Ascending aorta (tissue), 2 donors: Measurements from ENCODE around the gene MIA. TPM values are rescaled to one million over a fixed set of nuclear protein-coding genes. Genes with fewer than 3 reads are reported as not detected.

ENCODE experiments used
- DNase-seq, 2 donors: peaks; one replicate each; pipeline ENCODE4 v3.0.0-alpha.2; 2019; ENCODE audit warnings: low spot score in 2 of 2
- H3K27ac ChIP-seq, 2 donors: fragments of 200-600 bp; sonication (generic); one replicate each; pipeline ENCODE4 v1.5.1; 2016 to 2017; ENCODE audit warnings: mild to moderate bottlenecking in 1 of 2
- H3K27me3 ChIP-seq: fragments of 200-600 bp; sonication (generic); one replicate; pipeline ENCODE4 v1.5.1; 2017
- H3K36me3 ChIP-seq, 2 donors: fragments of 200-600 bp; sonication (generic); one replicate each; pipeline ENCODE4 v1.5.1; 2016
- H3K4me1 ChIP-seq, 2 donors: fragments of 200-600 bp; sonication (generic); one replicate each; pipeline ENCODE4 v1.5.1; 2016 to 2017; ENCODE audit warnings: mild to moderate bottlenecking in 1 of 2
- H3K4me3 ChIP-seq, 2 donors: fragments of 200-600 bp; sonication (generic); one replicate each; pipeline ENCODE4 v1.5.1; 2016 to 2017; ENCODE audit warnings: mild to moderate bottlenecking in 1 of 2
- H3K9me3 ChIP-seq, 2 donors: fragments of 200-600 bp; sonication (generic); one replicate each; pipeline ENCODE4 v1.5.1; 2016
- intact Hi-C: fragments of 100-400 bp; cut with DNase I; formaldehyde crosslinking; loops from one replicate; pipeline ENCODE4 v1.15.1; 2023
- total RNA-seq: library from RNA; depleted of rRNA; stranded (reverse); fragments of >200 nt; gene quantifications from one replicate; pipeline ENCODE4 v1.1.0, GENCODE V29; 2016
- TF ChIP-seq, protein P1 (sequence below), 3 experiments: fragments of 200-600 bp in 2 of 3; fragments of 450-650 bp in 1 of 3; sonication (generic) in 2 of 3; IDR thresholded peaks; one replicate each; pipeline ENCODE4 v1.5.1; 2016 to 2019; ENCODE audit warnings: antibody characterized with exemption in 3 of 3, mild to moderate bottlenecking in 1 of 3, moderate library complexity in 1 of 3

Gene MIA
- total RNA-seq, 1 donor from 2014 or later: not detected

- Histone ChIP-seq H3K27me3 (no peaks in the 10 kb centered on the region), H3K4me3 (no peak overlapping the region), H3K27ac (peak overlapping the region in 1 of 2 donors; percentile 5), H3K9me3 (no peaks in the 10 kb centered on the region), H3K4me1 (peaks cover 5 to 15% of the 10 kb centered on the region in 2 donors), H3K36me3 (peaks cover 2 to 3% of the 10 kb centered on the region in 2 donors)
- DNase-seq: no peak
- intact Hi-C loops: no loop called here
- TF ChIP-seq, protein P1, sequence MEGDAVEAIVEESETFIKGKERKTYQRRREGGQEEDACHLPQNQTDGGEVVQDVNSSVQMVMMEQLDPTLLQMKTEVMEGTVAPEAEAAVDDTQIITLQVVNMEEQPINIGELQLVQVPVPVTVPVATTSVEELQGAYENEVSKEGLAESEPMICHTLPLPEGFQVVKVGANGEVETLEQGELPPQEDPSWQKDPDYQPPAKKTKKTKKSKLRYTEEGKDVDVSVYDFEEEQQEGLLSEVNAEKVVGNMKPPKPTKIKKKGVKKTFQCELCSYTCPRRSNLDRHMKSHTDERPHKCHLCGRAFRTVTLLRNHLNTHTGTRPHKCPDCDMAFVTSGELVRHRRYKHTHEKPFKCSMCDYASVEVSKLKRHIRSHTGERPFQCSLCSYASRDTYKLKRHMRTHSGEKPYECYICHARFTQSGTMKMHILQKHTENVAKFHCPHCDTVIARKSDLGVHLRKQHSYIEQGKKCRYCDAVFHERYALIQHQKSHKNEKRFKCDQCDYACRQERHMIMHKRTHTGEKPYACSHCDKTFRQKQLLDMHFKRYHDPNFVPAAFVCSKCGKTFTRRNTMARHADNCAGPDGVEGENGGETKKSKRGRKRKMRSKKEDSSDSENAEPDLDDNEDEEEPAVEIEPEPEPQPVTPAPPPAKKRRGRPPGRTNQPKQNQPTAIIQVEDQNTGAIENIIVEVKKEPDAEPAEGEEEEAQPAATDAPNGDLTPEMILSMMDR (IDR thresholded peaks at IDR 0.05): no peak
These were observed 29.9 kb upstream of the MIA start for GRCh38 chr19:40745402-40745780.

DNA sequence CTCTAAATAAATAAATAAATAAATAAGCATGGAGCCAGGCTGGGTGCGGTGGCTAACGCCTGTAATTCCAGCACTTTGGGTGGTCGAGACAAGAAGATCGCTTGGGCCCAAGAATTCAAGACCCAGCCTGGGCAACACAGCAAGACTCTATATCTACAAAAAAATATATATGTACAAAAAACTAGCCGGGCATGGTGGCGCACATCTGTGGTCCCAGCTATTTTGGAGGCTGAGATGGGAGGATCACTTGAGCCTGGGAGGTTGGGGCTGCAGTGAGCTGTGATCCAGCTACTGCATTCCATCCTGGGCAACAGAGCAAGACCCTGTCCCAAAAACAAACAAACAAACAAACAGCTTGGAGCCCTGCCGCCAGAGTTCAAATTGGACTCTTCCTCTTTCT, 27.8 kb upstream of the MIA start:
- no peaks in the 10 kb centered on the region for H3K9me3 ChIP-seq
- intact Hi-C loops: no loop called here
- DNase-seq: no peak
- TF ChIP-seq, protein P1 (IDR thresholded peaks at IDR 0.05): no peak
- H3K4me1 ChIP-seq: peaks cover 8 to 14% of the 10 kb centered on the region in 2 donors
- H3K4me3 ChIP-seq: no peak overlapping the region
- H3K36me3 ChIP-seq: no peaks in the 10 kb centered on the region
- no peak overlapping the region for H3K27ac ChIP-seq
- no peaks in the 10 kb centered on the region for H3K27me3 ChIP-seq

- H3K27ac ChIP-seq: peak within 1 kb of the TSS; percentile 89 to 93
- TF ChIP-seq, protein P1 (IDR thresholded peaks at IDR 0.05): no peak
- no peaks in the 10 kb centered on the region for H3K36me3 ChIP-seq
- DNase-seq: peak; percentile 99 to 100
- intact Hi-C loops: loop anchor here (1.0 to 2.0 kb wide), 6 partner anchors 28 to 87 kb away; partner anchors contain the start of genes EGLN2, NUMBL and RAB4B
- peaks cover 12 to 32% of the 10 kb centered on the region in 2 donors for H3K4me1 ChIP-seq
- H3K9me3 ChIP-seq: no peaks in the 10 kb centered on the region
- peak within 1 kb of the TSS; percentile 65 to 80 for H3K4me3 ChIP-seq
- no peaks in the 10 kb centered on the region for H3K27me3 ChIP-seq
These were observed 25.1 kb upstream of the MIA start, which contains the start of gene ACTMAP for GRCh38 chr19:40750058-40750873. ACTMAP (minus strand) TSS chr19:40750477; CDS start chr19:40749803, 674 bp downstream.

- peaks cover 12 to 40% of the 10 kb centered on the region in 2 donors for H3K4me1 ChIP-seq
- intact Hi-C loops: loop anchor here (1.0 to 2.0 kb wide), 6 partner anchors 27 to 88 kb away; partner anchors contain the start of genes EGLN2, NUMBL and RAB4B
- H3K4me3 ChIP-seq: peak within 1 kb of the TSS; percentile 65 to 80
- H3K27ac ChIP-seq: peak within 1 kb of the TSS; percentile 89 to 93
- no peaks in the 10 kb centered on the region for H3K9me3 ChIP-seq
- H3K36me3 ChIP-seq: peaks cover 0 to 2% of the 10 kb centered on the region in 2 donors
- TF ChIP-seq, protein P1 (IDR thresholded peaks at IDR 0.05): no peak
- H3K27me3 ChIP-seq: no peaks in the 10 kb centered on the region
- peak; percentile 89 to 99 for DNase-seq
These were observed 24.3 kb upstream of the MIA start, which contains the start of gene SNRPA for GRCh38 chr19:40750874-40751537. SNRPA (plus strand) TSS chr19:40751203; CDS start chr19:40751409, 206 bp downstream.

GRCh38 chr19:40752257-40752781, 23.0 kb upstream of the MIA start:
- H3K4me3 ChIP-seq: peak overlapping the region; percentile 65 to 80
- H3K36me3 ChIP-seq: peaks cover 7 to 12% of the 10 kb centered on the region in 2 donors
- no peak for DNase-seq
- H3K27ac ChIP-seq: peak overlapping the region in 1 of 2 donors; percentile 83
- intact Hi-C loops: no loop called here
- no peaks in the 10 kb centered on the region for H3K27me3 ChIP-seq
- H3K4me1 ChIP-seq: peaks cover 12 to 43% of the 10 kb centered on the region in 2 donors
- TF ChIP-seq, protein P1 (IDR thresholded peaks at IDR 0.05): no peak
- H3K9me3 ChIP-seq: no peaks in the 10 kb centered on the region
